ENCODE data around the gene ATP5MC3.
"Not testable (repeated sequence)": the region's sequence is repeated elsewhere in the genome, so short reads cannot be mapped to it uniquely, and the experiment has no call there.

The ATP5MC3 gene

DNA sequence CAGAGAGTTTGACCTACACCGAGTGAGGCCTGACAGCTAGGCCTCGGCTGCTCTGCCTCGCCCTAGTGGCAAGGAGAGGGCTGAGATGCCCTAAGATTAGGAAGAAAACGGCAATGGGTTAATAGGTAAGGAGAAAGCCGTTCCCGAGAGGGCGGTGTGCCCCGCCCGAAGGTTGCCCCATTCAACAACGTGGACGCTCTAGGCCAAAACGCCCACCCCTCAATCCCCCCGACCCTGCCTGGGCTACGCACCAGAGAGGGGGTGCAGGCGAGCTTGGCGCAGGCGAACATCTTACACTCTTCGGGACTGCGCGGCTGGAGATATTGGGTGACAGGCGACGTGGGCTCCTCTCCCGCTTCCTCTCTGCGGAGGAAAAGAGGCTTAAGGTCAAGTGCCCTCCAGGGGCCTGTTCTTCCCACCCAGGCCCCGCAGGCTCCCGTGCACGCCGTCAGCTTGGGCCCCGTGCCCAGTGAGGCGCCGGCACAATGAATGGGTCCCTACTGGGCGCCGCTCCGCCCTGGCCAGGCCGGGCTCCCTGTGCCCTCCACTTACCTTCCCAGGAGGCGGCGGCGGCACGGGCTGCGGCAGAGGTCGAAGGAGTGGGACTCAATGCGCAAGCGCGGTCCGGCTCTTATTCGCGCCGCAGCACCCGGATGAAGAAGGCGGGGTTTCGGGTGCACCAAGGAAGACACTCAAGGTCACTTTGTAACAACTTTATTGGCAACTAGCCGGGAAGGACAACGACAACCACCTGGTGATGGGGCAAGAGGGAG is at the start of gene ATP5MC3:
Gene ATP5MC3 (minus strand): TSS at position 607 of the 773 bp plus-strand sequence. CDS start 317 bp downstream, at position 290.
- DNase-seq = peak; percentile 88

- DNase-seq = not testable (repeated sequence)
Observed at GRCh38 chr2:175228601-175229000, 47.1 kb upstream of the ATP5MC3 start.

- DNase-seq = no peak
Observed at GRCh38 chr2:175228179-175228578, 46.7 kb upstream of the ATP5MC3 start.

DNA sequence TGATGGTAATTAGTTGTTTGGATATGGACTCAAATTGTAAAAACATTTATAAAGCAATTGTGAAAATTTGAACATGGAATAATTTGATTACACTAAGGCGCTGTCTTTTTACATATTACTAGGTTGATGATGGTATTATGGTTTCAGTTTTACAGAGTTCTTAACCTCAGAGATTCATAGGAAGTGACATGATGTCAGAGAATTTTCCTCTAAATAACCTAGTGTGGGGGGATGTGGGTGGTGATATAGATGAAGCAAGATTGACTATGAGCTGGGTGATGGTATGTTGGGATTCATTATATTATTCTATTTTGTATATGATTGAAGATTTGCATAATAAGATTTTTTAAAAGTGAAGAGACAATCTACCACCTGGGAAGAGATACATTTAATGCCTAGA is 45.9 kb upstream of the ATP5MC3 start:
- no peak for DNase-seq

DNA sequence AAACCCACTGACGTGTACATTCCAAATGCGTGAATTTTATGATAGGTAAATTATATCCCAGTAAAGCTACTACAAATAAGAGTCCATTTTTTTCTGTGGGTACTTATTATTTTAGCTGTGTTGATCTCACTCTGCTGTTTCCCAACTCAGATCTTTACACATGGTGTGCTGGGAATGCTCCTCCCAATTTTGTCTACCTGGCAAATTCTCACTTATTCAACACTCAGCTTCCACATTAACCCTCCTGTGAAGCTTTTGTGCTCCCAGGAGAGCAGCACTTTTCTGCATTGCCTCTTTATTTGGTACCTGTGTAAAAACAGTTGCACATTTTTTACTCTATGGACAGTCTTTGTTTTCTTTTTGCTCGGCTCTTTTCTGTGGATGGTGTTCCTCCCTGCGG is 38.6 kb upstream of the ATP5MC3 start:
- DNase-seq = no peak

DNA sequence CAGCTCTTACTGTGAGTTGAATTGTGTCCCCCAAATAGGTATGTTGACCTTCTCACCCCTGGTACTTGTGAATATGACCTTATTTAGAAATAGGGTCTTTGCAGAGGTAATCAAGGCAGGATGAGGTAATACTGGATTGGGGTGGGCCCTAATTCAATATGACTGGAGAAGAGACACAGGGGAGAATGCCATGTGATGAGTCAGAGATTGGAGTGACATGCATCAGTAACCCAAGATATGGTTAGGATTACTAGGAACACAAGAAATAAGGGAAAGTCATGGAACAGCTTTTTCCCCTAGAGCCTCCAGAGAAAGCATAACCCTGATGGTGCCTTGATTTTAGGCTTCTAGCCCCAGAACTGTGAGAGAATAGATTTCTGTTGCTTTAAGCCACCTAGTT is 37.0 kb upstream of the ATP5MC3 start:
- DNase-seq = no peak

DNA sequence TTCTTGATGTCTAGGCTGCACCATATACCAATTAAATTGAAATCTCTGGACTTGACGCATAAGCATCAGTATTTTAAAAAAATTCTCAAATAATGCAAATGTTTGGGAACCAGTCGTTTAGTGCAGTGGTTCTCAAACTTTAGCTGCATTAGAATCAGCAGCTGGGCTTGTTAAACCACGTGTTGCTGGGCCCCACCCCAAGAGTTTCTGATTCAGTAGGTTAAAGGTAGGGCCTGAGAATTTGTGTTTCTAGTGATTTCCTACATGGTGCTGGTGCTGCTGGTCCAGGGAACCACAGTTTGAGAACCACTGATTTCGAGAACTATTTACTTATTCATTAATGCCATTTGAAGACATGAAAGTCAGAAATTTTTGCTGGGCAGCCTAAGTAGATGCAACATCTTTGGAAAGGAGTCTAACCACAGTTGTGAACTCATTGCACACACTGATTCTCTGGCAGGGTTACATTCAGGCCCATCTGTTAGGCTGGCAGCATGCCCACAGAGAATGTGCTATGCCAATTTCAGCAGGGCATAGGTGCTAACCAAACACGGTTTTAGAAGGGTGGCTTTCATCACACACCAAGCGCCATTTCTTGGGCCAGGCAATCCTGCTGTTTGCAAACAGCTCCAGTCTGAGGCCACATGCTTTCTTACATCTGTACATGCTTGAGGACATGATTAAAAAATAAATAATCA is 26.4 kb upstream of the ATP5MC3 start:
- no peak for DNase-seq

DNA sequence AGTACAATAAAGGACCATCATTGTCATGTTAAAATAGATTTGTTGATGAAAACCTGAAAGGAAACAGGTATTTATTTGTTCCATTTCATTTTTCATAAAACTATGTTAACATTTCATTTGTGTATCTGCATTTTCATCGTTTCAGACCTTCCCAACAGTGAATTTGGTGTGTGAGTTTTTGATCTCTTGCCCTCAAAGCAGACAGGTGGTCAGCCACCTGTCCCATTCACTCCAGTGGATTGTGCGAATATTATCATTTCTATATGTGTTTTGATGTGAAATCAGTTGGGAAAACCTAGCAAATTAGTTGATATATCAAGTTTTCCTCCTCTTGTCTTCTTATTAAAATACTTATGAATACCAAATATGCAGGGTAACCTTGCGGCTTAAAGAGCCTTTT is 25.4 kb upstream of the ATP5MC3 start:
- DNase-seq = no peak

DNA sequence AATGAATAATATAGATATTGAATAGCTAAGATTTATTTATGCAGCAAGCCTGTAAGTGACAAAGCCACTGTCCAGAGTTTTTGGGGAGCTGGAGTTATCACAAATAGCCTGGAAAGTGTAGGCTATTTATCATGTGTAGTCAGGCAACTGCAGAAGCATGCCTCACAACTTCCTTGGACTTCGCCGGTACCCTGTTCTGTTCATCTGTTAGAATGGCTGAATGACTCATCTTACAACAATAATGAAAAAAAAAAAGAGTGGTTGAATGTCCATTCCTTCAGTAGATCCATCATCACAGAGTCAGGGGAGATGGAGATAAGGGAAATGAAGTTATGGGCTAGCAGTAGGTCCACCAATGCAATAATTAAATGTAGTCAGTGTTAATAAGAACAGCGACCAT is 24.0 kb upstream of the ATP5MC3 start:
- no peak for DNase-seq

DNA sequence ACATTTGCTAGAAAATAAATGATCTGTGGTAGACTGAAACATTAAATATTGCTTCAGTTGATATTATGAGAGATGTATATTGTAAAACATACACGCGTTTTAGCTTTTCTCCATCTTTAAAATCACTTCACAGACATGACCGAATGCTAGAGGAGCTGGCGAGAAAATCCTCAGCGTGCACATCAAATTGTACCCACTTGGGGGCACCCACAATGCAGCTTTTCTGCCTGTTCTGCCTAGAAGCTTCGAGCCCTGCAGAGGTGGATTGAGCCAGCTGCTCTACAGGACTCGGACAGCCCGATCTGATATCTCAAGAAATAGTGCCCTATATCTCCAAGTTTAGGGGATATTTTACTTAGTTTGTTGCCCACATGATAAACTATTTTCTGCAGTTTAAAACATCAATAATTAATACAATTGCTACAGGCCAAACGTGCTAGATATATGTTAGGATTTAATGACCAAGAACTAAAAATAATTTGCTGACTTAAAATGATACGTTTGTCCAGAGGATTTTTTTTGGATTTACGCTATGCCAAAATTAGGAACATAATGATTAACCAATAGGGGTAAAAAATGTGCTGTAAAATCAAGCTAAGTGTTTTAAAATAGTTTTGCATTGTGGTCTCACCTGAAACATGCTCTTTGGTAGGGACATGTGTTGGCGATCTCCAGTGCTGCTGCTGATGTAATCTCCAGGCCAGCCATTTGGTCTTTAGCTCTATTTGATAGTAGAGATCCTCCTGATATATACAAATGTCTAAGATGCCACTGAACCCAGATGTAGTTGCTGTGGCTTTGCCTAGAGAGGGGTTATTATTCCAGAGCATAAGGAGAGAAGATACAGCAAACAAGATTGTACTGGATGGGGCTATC is 22.3 kb upstream of the ATP5MC3 start:
- DNase-seq = peak; percentile 54

DNA sequence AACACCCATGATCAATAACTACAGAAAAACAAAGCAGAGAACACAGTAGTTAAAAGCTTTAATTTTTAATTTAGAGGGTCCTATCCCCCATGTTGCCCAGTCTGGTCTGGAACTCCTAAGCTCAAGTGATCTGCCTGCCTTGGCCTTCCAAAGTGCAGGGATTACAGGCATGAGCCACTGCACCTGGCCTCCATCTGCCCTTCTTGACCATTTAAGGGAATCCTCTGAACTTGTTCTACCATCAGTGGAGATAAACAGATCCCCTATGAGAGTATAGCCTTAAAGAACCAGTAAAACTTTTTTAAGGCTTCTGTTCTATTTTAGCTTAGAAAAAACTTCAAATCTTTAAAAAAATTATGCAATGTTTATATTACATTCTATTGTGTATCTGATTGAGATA is 13.5 kb upstream of the ATP5MC3 start:
- DNase-seq = no peak

- no peak for DNase-seq
Observed at GRCh38 chr2:175188761-175189160, 7.3 kb upstream of the ATP5MC3 start.

DNA sequence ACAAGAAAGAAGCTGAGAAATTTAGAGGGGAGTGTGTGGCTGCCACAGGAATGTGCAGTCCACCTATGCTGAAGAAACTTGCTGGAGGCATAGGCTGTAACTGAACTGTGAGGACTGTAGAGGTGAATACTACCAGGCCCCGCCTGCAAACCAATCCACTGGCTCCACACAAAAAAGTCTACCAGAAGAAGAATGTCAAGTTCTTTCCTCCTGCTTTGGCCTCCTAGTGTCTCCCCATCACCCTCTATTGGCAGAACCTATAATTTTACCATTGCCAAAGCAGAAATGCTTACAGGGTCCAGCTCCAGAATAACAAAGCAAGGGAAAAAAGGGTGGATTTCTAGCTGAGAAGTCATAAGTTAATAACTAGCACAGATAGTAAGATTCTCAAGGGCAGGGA is 5.9 kb upstream of the ATP5MC3 start:
- no peak for DNase-seq

- DNase-seq = no peak
Observed at GRCh38 chr2:175183674-175184073, 2.2 kb upstream of the ATP5MC3 start.

- DNase-seq = no peak
Observed at GRCh38 chr2:175181877-175182308, 383 bp upstream of the ATP5MC3 start.

GRCh38 chr2:175180701-175181103 is 808 bp downstream of the ATP5MC3 start:
- DNase-seq = peak; percentile 8

DNA sequence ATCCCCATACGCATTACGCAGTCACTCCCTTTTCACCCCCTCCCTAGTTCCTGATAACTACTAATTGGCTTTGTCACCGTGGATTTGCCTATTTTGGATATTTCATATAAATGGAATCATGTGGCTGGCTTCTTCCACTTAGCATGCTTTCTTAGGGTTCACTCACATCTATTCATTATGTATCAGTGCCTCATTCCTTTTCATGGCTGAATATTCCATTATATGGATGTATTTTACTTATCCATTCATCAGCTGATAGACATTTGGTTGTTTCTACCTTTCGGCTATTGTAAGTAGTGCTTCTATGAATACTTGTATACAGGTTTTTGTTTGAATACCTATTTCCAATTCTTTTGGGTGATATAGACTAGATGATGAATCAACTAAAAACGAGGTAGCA is 4.9 kb downstream of the ATP5MC3 start:
- DNase-seq = no peak

- DNase-seq = no peak
Observed at GRCh38 chr2:175175896-175176295, 5.6 kb downstream of the ATP5MC3 start.

DNA sequence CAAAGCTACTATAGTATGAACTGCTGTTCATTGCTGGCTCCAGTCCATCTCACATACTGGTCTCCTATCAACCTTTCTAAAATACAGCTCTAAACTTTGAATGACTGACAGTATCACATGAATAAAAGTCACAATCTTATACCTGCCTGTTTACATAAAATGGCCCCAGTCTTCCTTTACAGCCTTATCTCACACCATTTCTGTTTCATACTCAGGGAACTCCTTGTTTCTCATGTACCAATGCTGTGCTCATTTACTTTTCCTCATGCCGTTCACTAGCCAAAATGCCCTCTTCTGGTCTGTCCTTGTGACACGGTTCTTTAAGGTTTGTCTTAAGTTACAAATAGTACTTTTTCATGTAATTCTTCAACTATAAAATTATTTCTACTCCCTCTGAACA is 6.2 kb downstream of the ATP5MC3 start:
- DNase-seq = no peak

- DNase-seq = no peak
Observed at GRCh38 chr2:175170659-175171304, 10.7 kb downstream of the ATP5MC3 start.

- DNase-seq = no peak
Observed at GRCh38 chr2:175169191-175169590, 12.3 kb downstream of the ATP5MC3 start.

DNA sequence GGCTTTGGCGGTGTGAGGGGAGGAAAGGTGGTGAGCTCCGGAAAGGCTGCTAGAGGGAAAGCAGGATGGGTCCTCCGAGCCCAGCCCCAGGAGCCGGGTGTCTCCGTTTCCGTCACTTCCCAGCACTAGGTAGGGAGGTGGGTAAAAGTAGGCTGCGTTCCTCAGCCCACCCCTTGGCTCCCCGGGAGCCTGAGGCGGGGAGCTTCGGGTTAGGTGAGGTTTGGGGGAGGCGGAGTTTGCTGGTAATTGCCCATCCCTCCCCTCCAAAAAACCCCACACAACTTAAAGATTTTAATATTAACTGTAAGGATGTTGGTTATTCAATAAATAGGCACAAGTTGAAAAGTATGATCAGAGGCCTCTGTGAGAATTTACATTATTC is 13.0 kb downstream of the ATP5MC3 start:
- no peak for DNase-seq
